Measurements from ENCODE around the gene ETV6.

DNA sequence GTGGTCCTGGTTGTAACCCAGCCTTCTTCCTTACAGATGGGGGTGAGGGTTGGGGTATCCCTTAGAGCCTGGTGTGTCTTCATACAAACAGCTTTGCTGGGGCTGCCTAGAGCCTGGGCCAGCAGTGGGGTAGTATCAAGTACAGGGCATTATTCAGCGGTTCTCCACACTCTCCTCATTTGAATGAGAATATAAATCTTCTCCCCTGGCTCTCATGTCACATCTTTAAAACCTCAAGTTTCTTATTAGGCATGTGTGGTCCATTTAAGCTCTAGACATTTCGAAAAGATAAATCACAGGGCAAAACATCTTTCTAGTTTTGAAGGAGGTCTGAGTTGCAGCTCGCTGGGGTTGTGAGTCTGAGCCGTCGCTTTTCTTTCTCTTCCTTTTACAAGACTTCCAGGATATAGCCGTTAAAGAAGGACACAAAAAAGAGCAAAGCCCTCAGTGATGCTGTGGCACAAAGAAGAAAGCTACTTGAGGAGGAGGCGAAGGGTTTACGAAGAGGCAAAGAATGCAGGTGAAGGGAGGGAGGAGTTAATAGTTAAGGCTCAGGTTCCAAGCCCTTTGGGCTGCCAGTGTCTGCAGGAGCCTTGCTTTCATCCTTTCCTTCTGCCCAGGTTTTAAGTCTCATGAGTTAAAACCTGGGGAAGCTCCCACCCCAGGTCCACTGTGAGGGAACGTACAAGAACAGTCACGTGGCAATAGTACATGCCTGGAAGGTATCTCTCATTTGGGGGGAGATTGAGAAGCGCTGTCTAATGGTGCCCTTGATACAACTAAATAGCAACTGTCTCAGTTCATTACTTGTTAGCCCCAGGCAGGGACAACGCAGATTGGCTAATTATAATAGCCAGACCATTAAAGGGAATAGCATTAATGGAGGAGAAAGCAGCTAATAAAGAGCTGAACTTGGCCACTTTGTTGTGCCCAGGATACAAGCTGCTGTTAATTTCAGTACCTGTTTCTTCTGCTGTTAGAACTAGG lies 94.2 kb downstream of the ETV6 start:
- TF ChIP-seq, protein P1, sequence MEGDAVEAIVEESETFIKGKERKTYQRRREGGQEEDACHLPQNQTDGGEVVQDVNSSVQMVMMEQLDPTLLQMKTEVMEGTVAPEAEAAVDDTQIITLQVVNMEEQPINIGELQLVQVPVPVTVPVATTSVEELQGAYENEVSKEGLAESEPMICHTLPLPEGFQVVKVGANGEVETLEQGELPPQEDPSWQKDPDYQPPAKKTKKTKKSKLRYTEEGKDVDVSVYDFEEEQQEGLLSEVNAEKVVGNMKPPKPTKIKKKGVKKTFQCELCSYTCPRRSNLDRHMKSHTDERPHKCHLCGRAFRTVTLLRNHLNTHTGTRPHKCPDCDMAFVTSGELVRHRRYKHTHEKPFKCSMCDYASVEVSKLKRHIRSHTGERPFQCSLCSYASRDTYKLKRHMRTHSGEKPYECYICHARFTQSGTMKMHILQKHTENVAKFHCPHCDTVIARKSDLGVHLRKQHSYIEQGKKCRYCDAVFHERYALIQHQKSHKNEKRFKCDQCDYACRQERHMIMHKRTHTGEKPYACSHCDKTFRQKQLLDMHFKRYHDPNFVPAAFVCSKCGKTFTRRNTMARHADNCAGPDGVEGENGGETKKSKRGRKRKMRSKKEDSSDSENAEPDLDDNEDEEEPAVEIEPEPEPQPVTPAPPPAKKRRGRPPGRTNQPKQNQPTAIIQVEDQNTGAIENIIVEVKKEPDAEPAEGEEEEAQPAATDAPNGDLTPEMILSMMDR (IDR thresholded peaks at IDR 0.05), result no peak
- no peak for TF ChIP-seq ZFX (IDR thresholded peaks at IDR 0.05; ENCODE audit: borderline replicate concordance)
